ENCODE results near the gene EXTL2.

- TF ChIP-seq CTCF (conservative IDR thresholded peaks at IDR 0.05; ENCODE audit: low read depth, low read length): no peak
- TF ChIP-seq EZH2 (IDR thresholded peaks at IDR 0.05; ENCODE audit: borderline replicate concordance, low read depth, low read length, poor library complexity, severe bottlenecking): no peak
Measured at GRCh38 chr1:100907887-100908286, 13.2 kb upstream of the EXTL2 start.

All from A673 (cell line).